OCI-LY1 (cell line): ENCODE data around the gene ORAI3.

Experiments
- CTCF ChIP-seq: fragments of 200-600 bp; sonication (generic), shearing (Covaris generic); IDR thresholded peaks from 2 replicates; pipeline ENCODE4 v1.5.1; 2017; ENCODE audit warnings: mild to moderate bottlenecking, antibody characterized with exemption, low read length, moderate library complexity, mixed read lengths
- EZH2 ChIP-seq: fragments of 200-600 bp; sonication (generic), shearing (Covaris generic); IDR thresholded peaks from 2 replicates; pipeline ENCODE4 v1.8.0; 2017; ENCODE audit warnings: borderline replicate concordance, mixed run types, mild to moderate bottlenecking, antibody characterized with exemption, low read length, moderate library complexity, mixed read lengths

GRCh38 chr16:30990105-30990504 lies 41.2 kb downstream of the ORAI3 start:
- no peak for TF ChIP-seq CTCF
- TF ChIP-seq EZH2, result no peak
